Measurements from ENCODE around the gene SRRM2. TPM values are rescaled to one million over a fixed set of nuclear protein-coding genes. Genes with fewer than 3 reads are reported as not detected.

Gene SRRM2
- total RNA-seq, 2 donors from 2014 or later = 569 to 1,109 TPM

- DNase-seq (ENCODE audit: low spot score) = no peak
- no peaks in the 10 kb centered on the region for H3K9me3 Mint-ChIP-seq
- H3K4me3 Mint-ChIP-seq = peak overlapping the region; percentile 8
- H3K27me3 Mint-ChIP-seq = peaks cover 0 to 6% of the 10 kb centered on the region in 2 donors
- no peaks in the 10 kb centered on the region for H3K36me3 Mint-ChIP-seq
- no peak for ATAC-seq
- H3K27ac Mint-ChIP-seq = no peak overlapping the region
- peaks cover 5 to 9% of the 10 kb centered on the region in 2 donors for H3K4me1 Mint-ChIP-seq (ENCODE audit: low read depth in 2 of 2)
These were observed 33.8 kb downstream of the SRRM2 start for GRCh38 chr16:2786061-2786825.

GRCh38 chr16:2786826-2787151, 34.4 kb downstream of the SRRM2 start:
- Mint-ChIP-seq H3K36me3 (no peaks in the 10 kb centered on the region), H3K9me3 (no peaks in the 10 kb centered on the region), H3K27me3 (peaks cover 0 to 8% of the 10 kb centered on the region in 2 donors), H3K27ac (no peak overlapping the region), H3K4me3 (no peak overlapping the region), H3K4me1 (ENCODE audit: low read depth in 2 of 2) (peaks cover 5 to 9% of the 10 kb centered on the region in 2 donors)
- DNase-seq (ENCODE audit: low spot score) (no peak), ATAC-seq (no peak)

GRCh38 chr16:2787406-2787805, 35.0 kb downstream of the SRRM2 start, which contains the start of gene PRSS33:
Gene PRSS33 (minus strand): TSS chr16:2787560. CDS start chr16:2786547, 1,013 bp downstream.
- peaks cover 0 to 9% of the 10 kb centered on the region in 2 donors for H3K27me3 Mint-ChIP-seq

GRCh38 chr16:2787961-2788360, 35.5 kb downstream of the SRRM2 start:
- no peak for DNase-seq (ENCODE audit: low spot score)
- Mint-ChIP-seq H3K27ac (no peak overlapping the region), H3K27me3 (peaks cover 0 to 11% of the 10 kb centered on the region in 2 donors)

More at GRCh38 chr16:2787406-2787805, 35.0 kb downstream of the SRRM2 start, which contains the start of gene PRSS33:
- Mint-ChIP-seq H3K9me3 (no peaks in the 10 kb centered on the region), H3K4me1 (ENCODE audit: low read depth in 2 of 2) (peaks cover 5 to 9% of the 10 kb centered on the region in 2 donors), H3K27ac (no peak within 1 kb of the TSS), H3K4me3 (no peak within 1 kb of the TSS), H3K36me3 (no peaks in the 10 kb centered on the region)
- DNase-seq (ENCODE audit: low spot score) (no peak), ATAC-seq (no peak)

GRCh38 chr16:2790631-2791030, 38.2 kb downstream of the SRRM2 start:
- Mint-ChIP-seq H3K4me3 (no peak overlapping the region), H3K36me3 (no peaks in the 10 kb centered on the region), H3K27me3 (peaks cover 0 to 14% of the 10 kb centered on the region in 2 donors), H3K9me3 (no peaks in the 10 kb centered on the region), H3K27ac (no peak overlapping the region), H3K4me1 (ENCODE audit: low read depth in 2 of 2) (peaks cover 5 to 6% of the 10 kb centered on the region in 2 donors)
- ATAC-seq = no peak
- DNase-seq (ENCODE audit: low spot score) = no peak

More at GRCh38 chr16:2787961-2788360, 35.5 kb downstream of the SRRM2 start:
- peaks cover 5 to 9% of the 10 kb centered on the region in 2 donors for H3K4me1 Mint-ChIP-seq (ENCODE audit: low read depth in 2 of 2)
- H3K4me3 Mint-ChIP-seq = no peak overlapping the region
- no peak for ATAC-seq
- no peaks in the 10 kb centered on the region for H3K9me3 Mint-ChIP-seq
- no peaks in the 10 kb centered on the region for H3K36me3 Mint-ChIP-seq

GRCh38 chr16:2791174-2791573, 38.7 kb downstream of the SRRM2 start:
- peaks cover 0 to 11% of the 10 kb centered on the region in 2 donors for H3K27me3 Mint-ChIP-seq
- no peak overlapping the region for H3K27ac Mint-ChIP-seq
- H3K4me1 Mint-ChIP-seq (ENCODE audit: low read depth in 2 of 2) = peaks cover 2 to 3% of the 10 kb centered on the region in 2 donors
- DNase-seq (ENCODE audit: low spot score) (no peak), ATAC-seq (no peak)
- H3K4me3 Mint-ChIP-seq = no peak overlapping the region
- no peaks in the 10 kb centered on the region for H3K36me3 Mint-ChIP-seq
- no peaks in the 10 kb centered on the region for H3K9me3 Mint-ChIP-seq

GRCh38 chr16:2792940-2793339, 40.5 kb downstream of the SRRM2 start:
- ATAC-seq (no peak), DNase-seq (ENCODE audit: low spot score) (no peak)
- no peaks in the 10 kb centered on the region for H3K9me3 Mint-ChIP-seq
- H3K27ac Mint-ChIP-seq = no peak overlapping the region
- H3K27me3 Mint-ChIP-seq = peaks cover 0 to 11% of the 10 kb centered on the region in 2 donors
- H3K4me3 Mint-ChIP-seq = no peak overlapping the region
- H3K36me3 Mint-ChIP-seq = no peaks in the 10 kb centered on the region
- H3K4me1 Mint-ChIP-seq (ENCODE audit: low read depth in 2 of 2) = no peaks in the 10 kb centered on the region

GRCh38 chr16:2795395-2796143, 43.1 kb downstream of the SRRM2 start:
- no peak for DNase-seq (ENCODE audit: low spot score)
- peak in 1 of 2 donors; percentile 48 for ATAC-seq
- H3K27me3 Mint-ChIP-seq = peaks cover 0 to 11% of the 10 kb centered on the region in 2 donors
- no peaks in the 10 kb centered on the region for H3K9me3 Mint-ChIP-seq
- no peaks in the 10 kb centered on the region for H3K4me1 Mint-ChIP-seq (ENCODE audit: low read depth in 2 of 2)
- H3K27ac Mint-ChIP-seq = peak overlapping the region in 1 of 2 donors; percentile 69
- no peak overlapping the region for H3K4me3 Mint-ChIP-seq
- no peaks in the 10 kb centered on the region for H3K36me3 Mint-ChIP-seq

GRCh38 chr16:2798723-2799204, 46.3 kb downstream of the SRRM2 start:
- Mint-ChIP-seq H3K36me3 (no peaks in the 10 kb centered on the region), H3K4me1 (ENCODE audit: low read depth in 2 of 2) (no peaks in the 10 kb centered on the region), H3K27ac (no peak overlapping the region), H3K27me3 (peaks cover 2 to 6% of the 10 kb centered on the region in 2 donors), H3K4me3 (no peak overlapping the region), H3K9me3 (no peaks in the 10 kb centered on the region)
- no peak for DNase-seq (ENCODE audit: low spot score)
- no peak for ATAC-seq

GRCh38 chr16:2799205-2799858, 46.9 kb downstream of the SRRM2 start:
- H3K27ac Mint-ChIP-seq = no peak overlapping the region
- H3K36me3 Mint-ChIP-seq = no peaks in the 10 kb centered on the region
- no peaks in the 10 kb centered on the region for H3K9me3 Mint-ChIP-seq
- no peaks in the 10 kb centered on the region for H3K4me1 Mint-ChIP-seq (ENCODE audit: low read depth in 2 of 2)
- H3K27me3 Mint-ChIP-seq = peaks cover 1 to 6% of the 10 kb centered on the region in 2 donors
- DNase-seq (ENCODE audit: low spot score) = no peak
- no peak for ATAC-seq
- no peak overlapping the region for H3K4me3 Mint-ChIP-seq

GRCh38 chr16:2799859-2800226, 47.4 kb downstream of the SRRM2 start:
- no peak for ATAC-seq
- Mint-ChIP-seq H3K36me3 (no peaks in the 10 kb centered on the region), H3K4me3 (no peak overlapping the region), H3K9me3 (no peaks in the 10 kb centered on the region), H3K4me1 (ENCODE audit: low read depth in 2 of 2) (no peaks in the 10 kb centered on the region), H3K27ac (no peak overlapping the region), H3K27me3 (peaks cover 0 to 6% of the 10 kb centered on the region in 2 donors)
- no peak for DNase-seq (ENCODE audit: low spot score)

- H3K4me1 Mint-ChIP-seq (ENCODE audit: low read depth in 2 of 2) = no peaks in the 10 kb centered on the region
- H3K36me3 Mint-ChIP-seq = no peaks in the 10 kb centered on the region
- peaks cover 5 to 7% of the 10 kb centered on the region in 2 donors for H3K27me3 Mint-ChIP-seq
- no peak overlapping the region for H3K27ac Mint-ChIP-seq
- ATAC-seq = no peak
- no peaks in the 10 kb centered on the region for H3K9me3 Mint-ChIP-seq
- no peak overlapping the region for H3K4me3 Mint-ChIP-seq
- no peak for DNase-seq (ENCODE audit: low spot score)
These were observed 51.2 kb downstream of the SRRM2 start for GRCh38 chr16:2803545-2804195.

- H3K4me1 Mint-ChIP-seq (ENCODE audit: low read depth in 2 of 2) = no peaks in the 10 kb centered on the region
- H3K27ac Mint-ChIP-seq = no peak overlapping the region
- no peak for DNase-seq (ENCODE audit: low spot score)
- ATAC-seq = peak in 1 of 2 donors; percentile 33
- no peaks in the 10 kb centered on the region for H3K36me3 Mint-ChIP-seq
- peaks cover 8 to 16% of the 10 kb centered on the region in 2 donors for H3K27me3 Mint-ChIP-seq
- no peak overlapping the region for H3K4me3 Mint-ChIP-seq
- no peaks in the 10 kb centered on the region for H3K9me3 Mint-ChIP-seq
These were observed 52.3 kb downstream of the SRRM2 start for GRCh38 chr16:2804728-2805127.
